ENCODE results near the gene CNTN1. TPM values are rescaled to one million over a fixed set of nuclear protein-coding genes. Genes with fewer than 3 reads are reported as not detected.

CNTN1 gene
- total and polyA plus RNA-seq, 2 of the 8 experiments (the other 6 are each of a cell fraction or from before 2014, with no cell fraction given): 7.2 to 21.8 TPM

DNA sequence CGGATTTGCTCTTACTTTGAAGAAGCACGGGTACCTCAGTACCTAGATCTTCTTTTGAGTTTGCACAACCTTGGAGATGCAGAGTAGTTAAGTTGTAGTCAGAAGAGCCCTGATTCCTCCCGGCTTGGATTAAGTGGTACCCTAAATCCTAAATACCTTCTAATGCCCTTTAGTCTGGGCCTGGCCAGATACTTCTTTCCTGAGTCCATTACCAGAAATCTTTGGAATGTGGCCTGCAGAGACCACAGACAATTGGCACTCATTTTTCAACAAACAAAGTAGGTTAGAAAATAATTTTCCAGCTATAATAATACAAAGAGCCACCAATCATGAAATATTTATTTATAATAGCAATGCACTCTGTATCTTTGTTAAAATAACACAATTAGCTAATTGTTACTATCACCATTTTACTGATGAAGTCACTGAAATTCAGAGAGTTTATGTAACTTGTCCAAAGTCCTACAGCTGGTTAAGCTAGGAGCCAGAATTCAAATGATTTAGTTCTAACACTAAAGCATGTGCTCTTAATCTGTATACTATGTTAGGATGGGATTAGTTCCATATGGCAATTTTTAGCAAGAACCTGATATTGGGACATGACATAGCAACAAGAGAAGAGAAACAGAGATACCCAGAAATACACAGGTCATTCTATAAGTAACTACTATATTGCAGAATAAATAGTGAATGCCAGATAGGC lies 363.8 kb downstream of the CNTN1 start:
- no peaks in the 10 kb centered on the region; the same call in 1 of the 2 replicates for H3K23me2 ChIP-seq (ENCODE audit: low read depth, low read length)
- no peak overlapping the region for H4K91ac ChIP-seq (replicated peaks; ENCODE audit: insufficient read length, low read length)
- H2AK5ac ChIP-seq (ENCODE audit: low read depth, low read length): no peak overlapping the region
- DNase-seq (ENCODE audit: low read depth in 1 of 2, low spot score in 2 of 2) (no peak), FAIRE-seq (no peak)
- H4K8ac ChIP-seq (ENCODE audit: extremely low read depth, insufficient read depth, low read length): no peak overlapping the region
- no peak overlapping the region for H3K18ac ChIP-seq (ENCODE audit: extremely low read depth, low read length)
- no peaks in the 10 kb centered on the region for H3K27me3 ChIP-seq (replicated peaks in 1 of 4; ENCODE audit: control insufficient read depth in 3 of 4, extremely low read depth in 1 of 4, insufficient read depth in 3 of 4, low read length in 3 of 4)
- H3K14ac ChIP-seq (ENCODE audit: insufficient read length): no peak overlapping the region
- no peaks in the 10 kb centered on the region for H3K9me3 ChIP-seq (ENCODE audit: insufficient read depth in 2 of 2, low read depth in 1 of 2, low read length in 1 of 2)
- H2AFZ ChIP-seq (ENCODE audit: low read length): no peak overlapping the region
- H2BK5ac ChIP-seq (ENCODE audit: low read depth, low read length): no peak overlapping the region
- no peak overlapping the region for H3K23ac ChIP-seq (ENCODE audit: insufficient read length)
- no peak overlapping the region for H2BK120ac ChIP-seq (replicated peaks; ENCODE audit: low read depth, low read length)
- no peak overlapping the region for H3K9ac ChIP-seq (replicated peaks in 1 of 4; ENCODE audit: extremely low read depth in 1 of 4, low read depth in 3 of 4, low read length in 3 of 4)
- 89% methylated on average over 3 of the region's 3 CpGs; no CpG with 5 or more reads in 1 of the 2 experiments for WGBS, 2 experiments (ENCODE audit: extremely low coverage in 1 of 2, insufficient coverage in 1 of 2, insufficient read length in 1 of 2, insufficient replicate concordance in 2 of 2, low coverage in 1 of 2, low lambda C conversion rate in 2 of 2, missing lambda C conversion rate in 1 of 2)
- no peak overlapping the region for H2BK20ac ChIP-seq (ENCODE audit: low read length)
- CTCF ChIA-PET (ENCODE audit: partially characterized antibody): interaction anchor here (0.6 kb wide), 1 partner anchor 49 kb away, joined by 3 read pairs; no protein-coding TSS in a partner anchor
- H3K27ac ChIP-seq (ENCODE audit: low read depth, low read length): no peak overlapping the region
- H3K4ac ChIP-seq (replicated peaks; ENCODE audit: insufficient read length, low read depth, low read length): no peak overlapping the region
- no peaks in the 10 kb centered on the region for H3K79me2 ChIP-seq (ENCODE audit: control insufficient read depth in 1 of 2, insufficient read depth in 2 of 2, low read length in 2 of 2)
- no peak overlapping the region for H3K56ac ChIP-seq (replicated peaks; ENCODE audit: insufficient read length, low read depth, low read length)
- H3K79me1 ChIP-seq (ENCODE audit: low read depth, low read length): no peaks in the 10 kb centered on the region
- peaks cover 0 to 2% (median 0%) of the 10 kb centered on the region in 4 experiments; a peak in 1 of 7 replicates for H3K4me1 ChIP-seq (replicated peaks in 1 of 4; ENCODE audit: control insufficient read depth in 3 of 4, insufficient read depth in 4 of 4, low read length in 3 of 4)
- H4K5ac ChIP-seq (ENCODE audit: insufficient read length, low read depth, low read length): no peak overlapping the region
- no peak overlapping the region for H2BK15ac ChIP-seq (ENCODE audit: low read length)
- no peaks in the 10 kb centered on the region for H4K20me1 ChIP-seq (replicated peaks in 1 of 2; ENCODE audit: control insufficient read depth in 1 of 2, insufficient read depth in 2 of 2, low read length in 2 of 2)
- H2BK12ac ChIP-seq (ENCODE audit: low read depth, low read length): no peak overlapping the region
- POLR2A ChIA-PET (ENCODE audit: partially characterized antibody): no interaction called here
- no peak overlapping the region for H3K4me2 ChIP-seq (ENCODE audit: insufficient read depth in 1 of 2, low read depth in 2 of 2, low read length in 2 of 2)
- no peak overlapping the region for H3K4me3 ChIP-seq (ENCODE audit: extremely low read depth in 1 of 4, insufficient read depth in 2 of 4, low read depth in 3 of 4, low read length in 4 of 4)
- no peaks in the 10 kb centered on the region for H3K36me3 ChIP-seq (ENCODE audit: control insufficient read depth in 2 of 4, insufficient read depth in 4 of 4, low read length in 3 of 4)
- TF ChIP-seq CBX8 (IDR thresholded peaks at IDR 0.05; ENCODE audit: borderline replicate concordance, low read depth, low read length): no peak
- TF ChIP-seq HDAC2 (IDR thresholded peaks at IDR 0.05; ENCODE audit: borderline replicate concordance in 1 of 2, low read depth in 2 of 2, low read length in 2 of 2): no peak

Measured in H1 (cell line).